NCI-H1436 treated with DMSO at 0.1 percent for 48 hours (cell line): ENCODE measurements around the gene LSM4.

Source experiments
- DNase-seq: peaks from one replicate; lab custom pipeline; 2025; lab: John Stamatoyannopoulos, UW

Gene LSM4

GRCh38 chr19:18292810-18293641 is 29.9 kb downstream of the LSM4 start:
- no peak for DNase-seq

- DNase-seq = no peak
Measured at GRCh38 chr19:18292462-18292809, 30.4 kb downstream of the LSM4 start.

DNA sequence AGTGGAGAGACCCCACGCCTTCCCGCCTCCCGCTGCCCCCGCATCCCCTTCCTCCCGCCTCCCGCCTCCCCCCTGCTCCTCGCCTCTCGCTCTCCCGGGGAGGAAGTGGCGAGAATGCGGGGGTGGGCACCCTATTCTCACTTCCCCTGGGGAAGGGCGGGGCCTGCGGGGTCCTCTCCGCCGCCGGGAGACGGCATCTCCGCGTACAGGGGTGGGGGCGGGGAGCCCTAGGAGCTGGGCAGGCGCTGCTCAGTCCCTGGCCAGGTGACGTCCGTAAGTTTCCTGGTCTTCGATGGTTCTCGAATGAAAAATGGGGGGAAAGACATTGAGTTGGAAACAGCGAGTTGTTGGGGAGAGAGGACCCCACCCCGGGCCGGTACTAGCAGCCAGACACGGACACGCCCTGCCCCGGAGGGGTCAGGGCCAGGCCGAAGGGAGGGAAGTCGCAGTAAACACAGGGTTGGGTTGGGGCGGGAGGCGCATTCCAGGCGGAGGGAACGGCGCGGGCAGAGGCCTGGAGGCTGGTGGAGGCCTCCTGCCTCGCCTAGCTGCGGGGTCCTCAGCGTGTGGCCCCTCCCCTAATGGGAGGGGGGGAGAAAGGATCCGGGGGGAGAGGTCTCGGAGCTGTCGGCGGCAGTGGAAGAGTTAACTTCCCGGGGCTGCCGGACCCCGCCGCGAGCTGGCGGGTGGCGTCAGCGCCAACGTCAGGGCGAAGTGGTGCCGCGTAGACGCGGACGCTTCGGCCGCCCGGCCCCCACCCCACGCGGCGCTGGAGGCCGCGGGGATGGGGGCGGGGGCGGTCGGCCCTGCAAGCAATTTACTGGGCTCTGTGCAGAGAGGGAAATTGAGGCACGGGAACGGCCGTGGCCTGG is 31.1 kb downstream of the LSM4 start:
- no peak for DNase-seq

DNA sequence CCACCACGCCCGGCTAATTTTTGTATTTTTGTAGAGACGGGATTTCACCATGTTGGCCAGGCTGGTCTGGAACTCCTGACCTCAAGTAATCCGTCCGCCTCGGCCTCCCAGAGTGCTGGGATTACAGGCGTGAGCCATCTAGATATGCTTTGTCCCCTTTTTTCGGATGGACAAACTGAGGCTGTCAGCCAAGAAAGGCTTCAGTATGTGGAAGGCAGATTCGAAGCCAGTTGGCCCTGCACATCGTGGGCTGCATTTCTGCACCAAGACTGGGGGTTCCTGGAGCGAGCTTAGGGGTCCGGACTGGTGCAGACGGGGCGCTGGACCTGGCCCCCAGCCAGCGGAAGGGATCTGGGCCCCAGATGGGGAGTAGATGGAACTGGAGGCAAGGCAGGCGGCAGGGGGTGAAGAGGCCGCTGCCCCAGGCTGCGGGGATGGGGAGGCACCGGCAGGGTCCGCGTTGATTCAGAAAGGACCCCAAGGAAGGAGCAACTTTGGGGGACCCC is 31.8 kb downstream of the LSM4 start:
- no peak for DNase-seq

DNA sequence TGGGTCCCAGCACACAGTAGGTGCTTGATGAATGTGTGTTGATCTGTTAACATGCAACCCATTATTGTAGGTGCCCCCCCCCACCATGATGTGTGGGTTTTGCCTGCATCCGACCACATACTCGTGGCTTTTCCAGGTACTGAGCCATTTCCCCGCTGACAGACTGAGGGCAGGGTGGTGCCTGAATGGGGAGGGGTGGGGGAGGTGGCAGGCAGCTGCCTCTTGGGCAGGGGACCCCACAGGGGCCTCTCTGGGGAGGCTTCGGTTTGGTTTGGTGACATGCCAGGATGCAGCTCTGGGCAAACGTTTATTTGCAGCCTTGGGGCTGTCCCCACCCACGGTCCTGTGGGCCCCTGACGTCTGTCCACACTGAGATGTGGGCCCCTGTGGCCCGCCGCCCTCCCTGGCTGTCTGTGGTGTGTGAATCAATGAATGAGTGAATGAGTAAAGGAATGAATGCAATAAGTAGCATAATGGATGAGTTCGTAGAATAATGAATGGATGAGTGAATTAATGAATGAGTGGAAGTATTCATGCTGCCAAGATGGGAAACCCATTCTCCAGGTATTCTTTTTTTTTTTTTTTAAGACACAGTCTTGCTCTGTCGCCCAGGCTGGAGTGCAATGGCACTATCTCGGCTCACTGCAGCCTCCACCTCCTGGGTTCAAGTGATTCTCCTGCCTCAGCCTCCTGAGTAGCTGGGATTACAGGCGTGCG is 32.4 kb downstream of the LSM4 start:
- DNase-seq = no peak

- DNase-seq = no peak
Measured at GRCh38 chr19:18289471-18290301, 33.2 kb downstream of the LSM4 start.

DNA sequence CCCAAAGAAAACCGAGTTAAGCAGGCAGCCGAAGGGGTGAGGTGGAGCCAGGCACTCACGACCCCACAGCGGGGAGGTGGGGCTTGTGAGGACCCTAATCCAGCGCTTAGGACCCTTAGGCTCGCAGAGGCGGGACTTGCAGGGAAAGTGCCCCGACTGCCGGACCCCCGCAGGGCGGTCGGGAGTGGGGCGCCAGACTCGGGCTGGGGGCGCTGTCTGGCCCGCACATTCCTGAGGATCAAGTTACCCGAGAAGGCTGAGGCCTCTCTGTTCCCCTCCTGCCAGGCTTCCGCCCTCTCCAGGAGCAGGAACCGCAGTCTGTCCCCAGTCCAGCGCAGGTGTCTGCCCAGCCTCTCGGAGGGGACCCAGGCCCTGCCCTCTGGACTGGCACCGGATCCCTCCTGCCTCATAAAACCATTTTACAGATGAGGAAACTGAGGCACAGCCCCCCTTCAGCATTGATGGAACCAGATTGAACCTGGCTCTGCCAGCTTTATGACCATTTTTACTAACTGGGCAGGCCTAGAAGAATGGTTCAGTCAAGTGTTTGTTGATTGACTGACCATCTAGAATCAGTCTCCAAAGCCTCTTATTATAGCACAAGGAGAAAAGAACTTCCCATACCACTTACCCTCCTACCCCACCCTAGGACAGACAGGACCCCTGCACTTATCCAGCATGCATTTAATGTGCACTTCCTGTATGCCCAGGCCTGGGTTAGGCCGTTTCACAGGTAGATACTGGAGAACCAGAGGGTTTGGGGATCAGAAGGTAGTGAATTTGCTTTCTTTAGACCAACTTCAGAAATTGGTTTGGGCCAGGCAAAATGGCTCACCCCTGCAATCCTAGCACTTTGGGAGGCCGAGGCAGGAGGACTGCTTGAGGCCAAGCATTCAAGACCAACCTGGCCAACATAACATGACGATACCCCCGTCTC is 34.8 kb downstream of the LSM4 start:
- no peak for DNase-seq

DNA sequence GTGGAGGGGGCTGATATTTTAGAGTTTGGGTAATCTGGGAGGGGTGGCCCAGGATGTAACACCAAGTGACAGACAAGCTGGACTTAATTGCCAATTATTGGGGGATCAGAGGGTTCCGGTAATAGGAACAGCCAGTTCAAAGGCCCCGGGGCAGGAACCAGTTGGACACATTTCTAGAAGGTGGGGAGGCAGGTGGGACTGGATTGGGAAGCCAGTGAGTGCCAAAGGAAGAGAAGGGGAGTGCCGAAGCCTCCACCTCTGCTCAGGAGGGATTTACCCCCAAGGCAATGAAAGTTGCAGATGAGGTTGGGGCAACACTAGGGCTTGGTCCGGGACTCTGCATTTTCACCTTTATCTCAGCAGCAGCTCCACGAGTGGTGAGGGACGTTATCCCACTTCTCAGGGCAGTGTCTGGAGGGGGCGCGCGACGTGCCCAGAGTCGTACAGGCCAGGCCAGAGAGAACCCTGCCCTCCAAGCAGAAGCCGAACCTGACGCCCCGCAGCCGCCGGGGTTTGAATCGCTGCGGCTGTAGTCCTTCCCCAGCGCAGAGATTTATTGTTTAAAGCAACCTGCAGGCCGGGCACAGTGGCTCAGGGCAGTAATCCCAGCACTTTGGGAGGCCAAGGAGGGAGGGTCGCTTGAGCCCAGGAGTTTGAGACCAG is 35.8 kb downstream of the LSM4 start:
- no peak for DNase-seq

- no peak for DNase-seq
Measured at GRCh38 chr19:18284712-18285360, 38.0 kb downstream of the LSM4 start.

DNA sequence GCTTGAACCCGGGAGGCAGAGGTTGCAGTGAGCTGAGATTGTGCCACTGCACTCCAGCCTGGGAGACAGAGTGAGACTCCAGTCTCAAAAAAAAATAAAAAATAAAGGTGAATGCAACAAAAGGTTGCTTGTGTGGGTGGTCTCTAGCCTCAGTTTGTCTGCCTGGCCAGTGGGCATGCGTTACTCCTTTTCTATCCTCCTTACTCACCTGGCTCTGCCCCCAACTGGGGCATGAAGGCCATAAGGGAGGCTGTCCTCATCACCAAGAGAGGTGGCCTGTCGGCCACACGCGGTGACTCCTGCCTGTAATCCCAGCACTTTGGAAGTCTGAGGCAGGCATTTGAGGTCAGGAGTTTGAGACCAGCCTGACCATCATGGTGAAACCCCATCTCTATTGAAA is 39.5 kb downstream of the LSM4 start:
- DNase-seq = no peak

- DNase-seq = no peak
Measured at GRCh38 chr19:18282788-18283141, 40.1 kb downstream of the LSM4 start.

DNA sequence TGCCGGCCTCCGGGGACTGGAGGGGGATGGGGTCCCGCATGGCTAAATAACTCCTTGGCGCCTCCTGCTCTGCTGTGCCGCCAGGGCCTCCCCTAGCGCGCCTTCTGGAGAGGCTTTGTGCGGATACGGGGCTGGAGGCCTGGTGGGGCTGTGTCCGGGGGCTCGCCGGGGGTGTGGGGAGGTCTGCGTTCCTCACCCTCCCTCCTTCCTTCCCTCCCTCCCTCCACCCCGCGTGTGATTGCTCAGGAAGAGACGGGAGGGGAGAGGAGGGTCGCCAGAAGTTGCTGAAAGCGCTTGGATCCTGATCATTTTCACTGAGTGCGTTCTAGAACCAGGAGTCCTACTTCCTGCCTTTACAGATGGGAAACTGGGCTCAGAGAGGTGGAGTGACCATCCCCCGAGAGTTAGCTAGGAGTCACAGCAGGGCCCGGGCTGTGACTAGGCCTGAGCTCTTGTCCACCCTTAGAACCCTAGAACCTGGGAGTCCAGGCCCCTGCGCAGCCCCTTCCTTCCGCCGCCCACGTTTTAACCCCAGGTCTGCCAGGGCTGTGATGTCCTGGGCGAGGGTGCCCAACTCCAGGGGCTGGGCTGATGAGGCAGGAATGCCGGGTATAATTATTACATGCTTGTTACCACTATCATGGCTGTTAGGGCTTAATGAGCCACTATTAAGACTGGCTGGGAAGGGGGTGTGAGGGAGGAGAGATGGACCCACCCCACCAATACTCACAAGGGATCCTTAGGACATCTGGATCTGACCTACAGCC is 40.7 kb downstream of the LSM4 start:
- DNase-seq = peak; percentile 75

DNA sequence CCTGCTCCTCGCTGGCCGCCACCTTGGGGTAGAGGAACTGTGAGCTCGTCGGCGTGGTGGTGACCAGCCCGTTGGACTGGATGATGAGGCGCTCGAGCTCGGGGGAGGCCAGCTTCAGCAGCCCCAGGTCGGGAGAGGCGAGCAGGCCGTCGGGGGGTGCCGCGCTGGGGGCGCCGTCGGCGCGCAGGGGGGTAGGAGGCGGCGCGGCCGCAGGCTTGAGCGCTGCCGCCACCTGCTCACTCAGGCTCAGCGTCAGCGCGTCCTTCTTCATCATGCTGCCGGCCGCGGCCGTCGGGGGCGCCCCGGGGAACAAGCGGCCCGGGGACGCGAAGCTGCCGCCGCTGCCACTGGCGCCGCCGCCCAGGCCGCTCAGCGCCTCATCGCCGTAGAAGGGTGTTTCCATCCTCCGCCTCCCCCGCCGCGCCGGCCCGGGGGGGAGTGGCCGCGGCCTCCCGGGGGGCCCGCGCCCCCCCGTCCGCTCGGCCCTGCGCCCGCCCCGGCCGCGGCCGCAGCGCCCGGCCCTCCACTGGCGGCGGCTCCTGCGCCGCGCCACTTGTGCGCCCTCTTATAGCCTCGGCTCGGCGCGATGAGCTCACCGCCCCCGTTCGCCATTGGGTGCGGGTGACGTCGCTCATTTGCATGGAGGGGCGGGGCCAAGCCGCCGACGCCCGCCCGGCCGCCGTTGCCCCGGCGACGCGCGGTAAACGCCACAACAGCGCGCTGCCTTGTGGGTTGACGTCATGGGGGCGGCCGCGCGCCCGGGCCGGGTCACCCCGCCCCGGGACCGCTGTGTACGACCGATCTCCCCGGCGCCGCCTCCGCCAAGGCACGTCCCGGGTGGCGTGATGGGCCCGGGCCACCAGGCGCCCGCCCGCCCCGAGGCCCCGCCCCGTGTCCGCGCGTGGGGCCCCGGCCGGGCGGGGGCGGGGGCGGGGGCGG is 41.5 kb downstream of the LSM4 start, which contains the start of gene JUND:
Gene JUND, minus strand, starts transcription at position 541 of the 939 bp plus-strand sequence. Its CDS starts 138 bp downstream, at position 403.
- peak; percentile 75 for DNase-seq

GRCh38 chr19:18280247-18281081 is 42.4 kb downstream of the LSM4 start:
- DNase-seq = no peak

GRCh38 chr19:18279516-18280246 is 43.2 kb downstream of the LSM4 start:
- DNase-seq = peak; percentile 70

DNA sequence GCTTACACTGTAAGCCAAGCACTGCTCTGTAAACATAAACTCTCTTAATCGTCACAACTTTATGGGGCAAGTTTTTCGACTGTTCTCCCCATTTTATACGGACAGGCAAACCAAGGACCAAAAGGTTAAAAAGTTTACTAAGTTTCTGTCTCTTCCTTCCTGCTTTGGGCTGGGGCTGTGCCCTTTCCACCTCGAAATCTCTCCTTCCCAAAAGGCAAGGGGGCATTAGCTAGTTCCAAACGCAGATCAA is 43.7 kb downstream of the LSM4 start:
- DNase-seq = no peak
